Endothelial cell of umbilical vein (primary cell): Measurements from ENCODE around the gene HIRA. TPM values are rescaled to one million over a fixed set of nuclear protein-coding genes. Genes with fewer than 3 reads are reported as not detected.

ENCODE experiments used
- BruUV-seq: library from RNA; stranded (reverse); fragments of 400-500 nt; replicated peaks from 2 replicates; lab custom pipeline; 2021; lab: Mats Ljungman, UMichigan
- CTCF ChIA-PET: fragments of 300-600, 350-600 bp; sonication (Branson Sonifier 250); formaldehyde crosslinking; loops from one replicate; lab custom pipeline; 2021; ENCODE audit warnings: antibody characterized with exemption, inconsistent platforms; lab: Charles Lee
- POLR2A ChIA-PET: fragments of 300-600, 350-600 bp; sonication (Branson Sonifier 250); formaldehyde crosslinking; loops from one replicate; lab custom pipeline; 2021; ENCODE audit warnings: antibody characterized with exemption, inconsistent platforms; lab: Charles Lee
- DNase-seq: peaks from one replicate; pipeline ENCODE4 v3.0.0-alpha.2; 2011; ENCODE audit warnings: low read depth, low spot score
- FAIRE-seq: peaks from 2 replicates; lab custom pipeline; 2011; peaks lifted over from hg19 to GRCh38; lab: Jason Lieb, UNC
- H2AFZ ChIP-seq: 2 replicates; pipeline ENCODE4 v1.6.0; 2012; ENCODE audit warnings: low read depth, low read length, control low read depth, inconsistent platforms
- H3K27ac ChIP-seq: 2 replicates; pipeline ENCODE4 v1.5.1; 2011; ENCODE audit warnings: low read depth, mild to moderate bottlenecking, control low read depth, low read length, moderate library complexity; ENCODE audit not compliant: insufficient read depth
- H3K27me3 ChIP-seq, 2 experiments: 2 replicates each; pipeline versions ENCODE4 v1.6.0 to v1.6.1; 2011; ENCODE audit warnings: low read length in 2 of 2, mixed read lengths in 1 of 2; ENCODE audit not compliant: control insufficient read depth in 2 of 2, insufficient read depth in 2 of 2
- H3K36me3 ChIP-seq, 2 experiments: 2 replicates in 1 of 2; 3 replicates in 1 of 2; pipeline ENCODE4 v1.5.1; 2011; ENCODE audit warnings: low read length in 2 of 2, mild to moderate bottlenecking in 1 of 2, moderate library complexity in 1 of 2; ENCODE audit not compliant: control insufficient read depth in 2 of 2, insufficient read depth in 2 of 2; ENCODE audit errors: extremely low read depth in 1 of 2
- H3K4me1 ChIP-seq: 3 replicates; pipeline ENCODE4 v1.5.1; 2011; ENCODE audit warnings: mild to moderate bottlenecking, low read length; ENCODE audit not compliant: control insufficient read depth, insufficient read depth; ENCODE audit errors: extremely low read depth
- H3K4me2 ChIP-seq: 2 replicates; pipeline ENCODE4 v1.6.1; 2011; ENCODE audit warnings: low read length, control low read depth, mixed read lengths; ENCODE audit not compliant: insufficient read depth
- H3K4me3 ChIP-seq, 3 experiments: fragments of 200-600 bp in 1 of 3; sonication (generic), shearing (Covaris generic) in 1 of 3; replicated peaks in 1 of 3; 2 replicates each; pipeline ENCODE4 v1.5.1; 2011 to 2016; ENCODE audit warnings: control low read depth in 3 of 3, low read length in 3 of 3, mild to moderate bottlenecking in 2 of 3, inconsistent platforms in 1 of 3, low read depth in 1 of 3, moderate library complexity in 1 of 3; ENCODE audit not compliant: insufficient read depth in 1 of 3
- H3K79me2 ChIP-seq: 2 replicates; pipeline ENCODE4 v1.6.0; 2012; ENCODE audit warnings: low read length, inconsistent platforms; ENCODE audit not compliant: control insufficient read depth, insufficient read depth
- H3K9ac ChIP-seq: replicated peaks from 2 replicates; pipeline ENCODE3; 2011; ENCODE audit warnings: low read length, control low read depth; ENCODE audit not compliant: insufficient read depth; ENCODE audit errors: extremely low read depth
- H3K9me1 ChIP-seq: replicated peaks from 3 replicates; pipeline ENCODE4 v1.6.0; 2011; ENCODE audit warnings: mild to moderate bottlenecking, low read length; ENCODE audit not compliant: control insufficient read depth, insufficient read depth; ENCODE audit errors: extremely low read depth
- H3K9me3 ChIP-seq: replicated peaks from 2 replicates; pipeline ENCODE4 v1.5.1; 2012; ENCODE audit warnings: low read length, inconsistent platforms; ENCODE audit not compliant: control insufficient read depth, insufficient read depth
- H4K20me1 ChIP-seq: replicated peaks from 2 replicates; pipeline ENCODE3; 2011; ENCODE audit warnings: mild to moderate bottlenecking, low read length; ENCODE audit not compliant: control insufficient read depth, insufficient read depth; ENCODE audit errors: extremely low read depth
- CTCF ChIP-seq, 2 donors: IDR thresholded peaks; 1 replicate in 1 of 2; 2 replicates in 1 of 2; pipeline ENCODE4 v1.5.1; 2011; ENCODE audit warnings: low read length in 2 of 2, mild to moderate bottlenecking in 2 of 2, moderate library complexity in 2 of 2, control low read depth in 1 of 2, inconsistent platforms in 1 of 2, low read depth in 1 of 2; ENCODE audit not compliant: insufficient read depth in 1 of 2; ENCODE audit errors: extremely low read depth in 1 of 2
- EZH2 ChIP-seq: IDR thresholded peaks from 2 replicates; pipeline ENCODE4 v1.6.1; 2012; ENCODE audit warnings: borderline replicate concordance, low read depth, mild to moderate bottlenecking, moderate library complexity, low read length, inconsistent platforms; ENCODE audit not compliant: severe bottlenecking
- FOS ChIP-seq: IDR thresholded peaks from 2 replicates; pipeline ENCODE4 v1.6.1; 2011; ENCODE audit warnings: mild to moderate bottlenecking, low read length, moderate library complexity, borderline replicate concordance; ENCODE audit not compliant: insufficient read depth
- GATA2 ChIP-seq: IDR thresholded peaks from 2 replicates; pipeline ENCODE4 v1.7.0; 2011; ENCODE audit warnings: low read depth, mild to moderate bottlenecking, moderate library complexity, mixed read lengths, low read length; ENCODE audit not compliant: insufficient read length, insufficient read depth
- JUN ChIP-seq: IDR thresholded peaks from 2 replicates; pipeline ENCODE4 v1.6.1; 2011; ENCODE audit warnings: borderline replicate concordance, low read depth; ENCODE audit not compliant: insufficient read length, insufficient read depth
- MYC ChIP-seq: IDR thresholded peaks from one replicate; pipeline ENCODE4 v1.6.1; 2011; ENCODE audit warnings: mild to moderate bottlenecking, low read depth, low read length
- POLR2A ChIP-seq: IDR thresholded peaks from 2 replicates; pipeline ENCODE4 v1.6.1; 2012; ENCODE audit warnings: low read depth, mild to moderate bottlenecking, control low read depth, low read length
- POLR2AphosphoS5 ChIP-seq: IDR thresholded peaks from 2 replicates; pipeline ENCODE4 v1.6.1; 2012; ENCODE audit warnings: low read depth, mild to moderate bottlenecking, control low read depth, low read length, moderate library complexity; ENCODE audit not compliant: insufficient read depth
- dilution Hi-C: fragments of 300-500 bp; cut with MboI; formaldehyde crosslinking; loops from one replicate; pipeline ENCODE4 v1.15.0; 2019; ENCODE audit warnings: low sequenced_read_pairs; ENCODE audit not compliant: extremely low pct_ligation_motif_present
- intact Hi-C: fragments of 100-400 bp; cut with micrococcal nuclease; formaldehyde crosslinking; loops from one replicate; pipeline ENCODE4 v1.10.0; 2022
- polyA plus RNA-seq, 4 experiments: library from polyadenylated mRNA; depleted of rRNA in 3 of 4; stranded (reverse) in 3 of 4; unstranded in 1 of 4; fragments of >200 nt; gene quantifications; 2 replicates each; pipeline versions ENCODE4 v1.2.1 to v1.2.3, GENCODE V29; 2011 to 2012; ENCODE audit warnings: missing spikeins in 1 of 4
- total RNA-seq: library from RNA; stranded (reverse); gene quantifications from 2 replicates; pipeline ENCODE4 v1.2.3, GENCODE V29; 2021
- TF ChIP-seq, protein P1 (sequence below): IDR thresholded peaks from 2 replicates; pipeline ENCODE4 v1.6.1; 2011; ENCODE audit not compliant: insufficient read depth, insufficient read length

HIRA gene
- total and polyA plus RNA-seq, 2 donors (not counting 3 experiments of a cell fraction or from before 2014, with no cell fraction given): 17.3 to 27.7 TPM

DNA sequence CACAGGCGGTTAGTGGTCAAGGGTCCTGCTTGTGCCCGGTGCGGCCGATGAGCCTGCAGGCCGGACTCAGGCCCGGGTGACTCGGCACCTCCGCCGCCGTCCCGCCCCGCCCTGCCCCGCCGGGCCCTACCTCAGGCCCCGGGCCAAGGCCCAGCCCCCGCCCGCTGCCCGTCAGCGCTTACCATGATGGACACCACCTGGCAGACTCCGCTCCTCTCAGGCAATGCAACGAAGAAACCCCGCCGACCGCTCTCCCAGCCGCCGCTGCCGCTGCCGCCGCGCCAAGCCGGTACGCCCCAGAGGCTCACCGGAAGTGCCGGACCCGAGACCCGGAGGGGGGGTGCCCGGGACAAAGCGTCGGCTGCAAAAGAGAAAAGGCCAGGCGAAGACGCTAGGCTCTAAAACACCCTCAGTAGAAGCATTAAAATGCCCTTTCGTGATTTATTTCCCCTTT is 47.4 kb upstream of the HIRA start, which contains the start of gene UFD1:
Gene UFD1 (minus strand): TSS at position 293 of the 454 bp plus-strand sequence. CDS start 108 bp downstream, at position 185.
- POLR2A ChIA-PET: interaction anchor here (1.0 to 1.6 kb wide), 4 partner anchors 10 to 151 kb away, joined by 3 to 5 read pairs (median 3); partner anchors contain the start of gene CLDN5
- H3K4me1 ChIP-seq: peaks cover 42% of the 10 kb centered on the region
- DNase-seq (no peak), FAIRE-seq (no peak)
- H3K36me3 ChIP-seq: peaks cover 3 to 6% of the 10 kb centered on the region in 2 experiments
- H3K79me2 ChIP-seq: peaks cover 54% of the 10 kb centered on the region
- intact Hi-C loops (loop anchor here (1.0 to 10.0 kb wide), 5 partner anchors 32 to 300 kb away; partner anchors contain the start of genes C22orf39, CLDN5, MRPL40 and SEPTIN5), dilution Hi-C loops (no loop called here)
- H3K9ac ChIP-seq: peak within 1 kb of the TSS; percentile 99
- H3K4me2 ChIP-seq: peak within 1 kb of the TSS; percentile 98
- H3K4me3 ChIP-seq: peak within 1 kb of the TSS; percentile 66 to 87 (median 83)
- no peaks in the 10 kb centered on the region for H3K27me3 ChIP-seq
- H3K27ac ChIP-seq: peak within 1 kb of the TSS; percentile 100
- BruUV-seq: no TSS peak
- no peaks in the 10 kb centered on the region for H3K9me3 ChIP-seq
- no peaks in the 10 kb centered on the region for H4K20me1 ChIP-seq
- TF ChIP-seq GATA2: no peak
- TF ChIP-seq JUN: no peak
- TF ChIP-seq EZH2: no peak
- peak; percentile 74 for TF ChIP-seq POLR2AphosphoS5
- peak; percentile 61 for TF ChIP-seq POLR2A
- TF ChIP-seq, protein P1, sequence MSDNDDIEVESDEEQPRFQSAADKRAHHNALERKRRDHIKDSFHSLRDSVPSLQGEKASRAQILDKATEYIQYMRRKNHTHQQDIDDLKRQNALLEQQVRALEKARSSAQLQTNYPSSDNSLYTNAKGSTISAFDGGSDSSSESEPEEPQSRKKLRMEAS: no peak
- no peak for TF ChIP-seq FOS
- no peak for TF ChIP-seq MYC
- TF ChIP-seq CTCF (IDR thresholded peaks at IDR 0.05; ENCODE audit: extremely low read depth in 1 of 2, insufficient read depth in 1 of 2, low read depth in 1 of 2, low read length in 2 of 2): no peak
- no peaks in the 10 kb centered on the region for H3K9me1 ChIP-seq
- H2AFZ ChIP-seq: peak within 1 kb of the TSS; percentile 86
- CTCF ChIA-PET: interaction anchor here (0.7 to 4.7 kb wide), 11 partner anchors 10 to 334 kb away, joined by 3 to 67 read pairs (median 4); partner anchors contain the start of genes ESS2 and HIRA
